NCI-H128 (cell line): ENCODE results near the gene SYTL3.
"Not testable (repeated sequence)": the region's sequence is repeated elsewhere in the genome, so short reads cannot be mapped to it uniquely, and the experiment has no call there.

Experiments used
- DNase-seq: peaks from one replicate; lab custom pipeline; 2025; ENCODE audit not compliant: unreplicated experiment; lab: John Stamatoyannopoulos, UW

The SYTL3 gene

GRCh38 chr6:158661156-158661685 is 11.4 kb downstream of the SYTL3 start:
- DNase-seq = no peak

GRCh38 chr6:158662607-158662953 is 12.7 kb downstream of the SYTL3 start:
- no peak for DNase-seq

- no peak for DNase-seq
These were observed 13.2 kb downstream of the SYTL3 start for GRCh38 chr6:158662954-158663624.

GRCh38 chr6:158663625-158664165 is 13.8 kb downstream of the SYTL3 start:
- no peak for DNase-seq

GRCh38 chr6:158665332-158665731 is 15.5 kb downstream of the SYTL3 start:
- DNase-seq = no peak

- no peak for DNase-seq
These were observed 16.9 kb downstream of the SYTL3 start for GRCh38 chr6:158666628-158667359.

- DNase-seq = no peak
These were observed 17.6 kb downstream of the SYTL3 start for GRCh38 chr6:158667360-158667981.

- DNase-seq = no peak
These were observed 18.9 kb downstream of the SYTL3 start for GRCh38 chr6:158668707-158669103.

- DNase-seq = no peak
These were observed 19.5 kb downstream of the SYTL3 start for GRCh38 chr6:158669145-158670035.

GRCh38 chr6:158672119-158672518 is 22.3 kb downstream of the SYTL3 start:
- DNase-seq = not testable (repeated sequence)

GRCh38 chr6:158672726-158673125 is 22.9 kb downstream of the SYTL3 start:
- DNase-seq = no peak

- DNase-seq = no peak
These were observed 24.7 kb downstream of the SYTL3 start for GRCh38 chr6:158674342-158675131.

- DNase-seq = not testable (repeated sequence)
These were observed 27.2 kb downstream of the SYTL3 start for GRCh38 chr6:158677094-158677493.

- DNase-seq = no peak
These were observed 28.2 kb downstream of the SYTL3 start for GRCh38 chr6:158677906-158678578.

- no peak for DNase-seq
These were observed 30.2 kb downstream of the SYTL3 start for GRCh38 chr6:158680015-158680414.

- DNase-seq = no peak
These were observed 30.6 kb downstream of the SYTL3 start for GRCh38 chr6:158680481-158680880.

GRCh38 chr6:158684311-158684710 is 34.5 kb downstream of the SYTL3 start:
- no peak for DNase-seq

GRCh38 chr6:158684745-158685324 is 35.0 kb downstream of the SYTL3 start:
- no peak for DNase-seq

- DNase-seq = no peak
These were observed 36.5 kb downstream of the SYTL3 start for GRCh38 chr6:158686311-158686710.
